RPMI8226 (cell line): ENCODE measurements around the gene ATF4.
A peak's percentile ranks its signal among the peaks of the same experiment; 100 is the strongest.

Experiments
- DNase-seq: peaks from one replicate; pipeline ENCODE4 v3.0.0-alpha.2; 2015

The ATF4 gene, protein sequence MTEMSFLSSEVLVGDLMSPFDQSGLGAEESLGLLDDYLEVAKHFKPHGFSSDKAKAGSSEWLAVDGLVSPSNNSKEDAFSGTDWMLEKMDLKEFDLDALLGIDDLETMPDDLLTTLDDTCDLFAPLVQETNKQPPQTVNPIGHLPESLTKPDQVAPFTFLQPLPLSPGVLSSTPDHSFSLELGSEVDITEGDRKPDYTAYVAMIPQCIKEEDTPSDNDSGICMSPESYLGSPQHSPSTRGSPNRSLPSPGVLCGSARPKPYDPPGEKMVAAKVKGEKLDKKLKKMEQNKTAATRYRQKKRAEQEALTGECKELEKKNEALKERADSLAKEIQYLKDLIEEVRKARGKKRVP

GRCh38 chr22:39520226-39521105 is at the start of gene ATF4:
Gene ATF4, plus strand, starts transcription at chr22:39520562. Its CDS starts 884 bp downstream, at chr22:39521446.
- DNase-seq = peak; percentile 92

GRCh38 chr22:39471381-39472141 is 48.8 kb upstream of the ATF4 start:
- DNase-seq = no peak

DNA sequence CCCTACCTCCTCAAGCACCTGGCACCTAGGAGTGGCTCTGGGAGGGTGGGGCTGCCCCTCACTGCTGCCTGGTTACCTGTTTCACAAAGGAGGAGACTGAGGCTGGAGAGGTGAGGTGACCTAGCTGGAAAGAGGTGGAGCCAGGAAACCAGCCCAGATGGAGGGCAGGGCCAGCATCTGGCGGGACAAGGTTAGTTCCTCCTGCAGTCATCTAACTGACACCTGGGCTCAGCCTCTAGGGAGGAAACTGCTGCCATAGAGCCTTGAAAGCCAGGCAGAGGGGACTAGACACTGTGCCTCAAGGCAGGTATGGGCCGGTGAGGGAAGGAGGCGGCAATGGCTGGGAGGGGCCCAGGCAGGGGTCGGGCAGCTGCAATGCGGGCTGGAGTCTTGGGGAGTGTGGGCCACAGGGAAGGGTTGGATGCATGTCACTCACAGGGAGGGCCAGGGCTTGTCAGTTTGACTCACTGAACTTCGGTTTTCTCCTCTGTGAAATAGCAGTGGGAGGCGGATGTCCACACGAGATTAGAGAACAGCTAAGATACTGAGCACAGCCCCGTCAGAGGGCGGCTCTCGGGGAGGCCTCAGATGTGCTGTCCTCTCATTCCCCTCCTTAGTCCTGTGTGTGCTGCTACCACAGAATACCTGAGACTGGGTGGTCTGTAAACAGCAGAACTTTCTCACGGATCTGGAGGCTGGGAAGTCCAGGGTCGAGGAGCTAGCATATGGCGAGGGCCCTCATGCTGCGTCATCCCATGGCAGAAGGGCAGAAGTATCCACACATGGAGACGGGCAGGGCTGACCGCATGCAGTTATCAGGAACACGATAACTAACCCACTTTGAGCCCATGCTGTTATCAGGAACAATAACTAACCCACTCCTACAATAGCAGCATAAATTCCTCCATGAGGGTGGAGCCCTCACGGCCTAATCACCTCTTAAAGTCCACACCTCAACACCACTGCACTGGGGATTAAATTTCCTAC is 47.5 kb upstream of the ATF4 start:
- DNase-seq = peak; percentile 78

DNA sequence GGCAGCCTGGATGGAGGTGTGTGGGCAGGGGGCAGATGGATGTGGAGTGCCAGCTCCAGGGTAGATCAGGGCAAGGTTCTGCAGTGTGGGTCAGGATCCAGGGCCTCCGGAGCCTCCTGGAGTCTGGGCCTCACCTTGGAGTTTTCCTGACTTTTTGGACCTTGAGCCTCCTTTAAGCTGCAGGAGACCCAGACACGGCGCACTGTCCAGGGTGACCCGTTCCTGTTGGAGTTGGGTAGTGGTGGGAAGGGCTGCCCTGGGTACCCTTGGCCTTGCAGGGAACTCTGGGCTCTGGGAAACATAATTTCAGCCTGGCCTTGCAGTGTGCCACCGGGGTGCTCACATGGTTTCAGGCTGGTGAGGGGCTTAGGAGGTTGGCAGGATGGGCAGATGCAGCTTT is 46.5 kb upstream of the ATF4 start:
- DNase-seq = no peak

GRCh38 chr22:39474351-39475111 is 45.8 kb upstream of the ATF4 start:
- no peak for DNase-seq

- DNase-seq = no peak
Measured at GRCh38 chr22:39475337-39475736, 45.0 kb upstream of the ATF4 start.

- DNase-seq = no peak
Measured at GRCh38 chr22:39475902-39476301, 44.5 kb upstream of the ATF4 start.

DNA sequence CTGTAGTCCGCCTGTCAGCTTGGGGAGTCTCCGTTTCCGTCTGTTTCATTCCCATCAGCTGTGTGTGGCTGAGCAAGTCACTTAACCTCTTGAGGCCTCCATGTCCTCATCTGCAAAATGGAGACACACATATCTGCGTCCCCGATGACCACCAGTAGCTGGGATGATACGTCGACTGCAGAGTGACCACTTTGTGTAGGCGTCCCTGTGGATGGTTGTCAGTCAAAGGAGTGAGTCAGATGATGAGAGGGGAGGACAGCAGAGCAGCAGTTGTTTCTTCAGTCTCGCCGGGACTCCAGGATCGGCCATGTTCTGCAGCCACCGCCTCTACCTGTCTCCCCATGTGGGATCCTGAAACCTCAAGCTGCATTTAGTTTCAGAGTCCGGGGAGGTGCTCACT is 43.7 kb upstream of the ATF4 start:
- DNase-seq = no peak

- no peak for DNase-seq
Measured at GRCh38 chr22:39477542-39477941, 42.8 kb upstream of the ATF4 start.

DNA sequence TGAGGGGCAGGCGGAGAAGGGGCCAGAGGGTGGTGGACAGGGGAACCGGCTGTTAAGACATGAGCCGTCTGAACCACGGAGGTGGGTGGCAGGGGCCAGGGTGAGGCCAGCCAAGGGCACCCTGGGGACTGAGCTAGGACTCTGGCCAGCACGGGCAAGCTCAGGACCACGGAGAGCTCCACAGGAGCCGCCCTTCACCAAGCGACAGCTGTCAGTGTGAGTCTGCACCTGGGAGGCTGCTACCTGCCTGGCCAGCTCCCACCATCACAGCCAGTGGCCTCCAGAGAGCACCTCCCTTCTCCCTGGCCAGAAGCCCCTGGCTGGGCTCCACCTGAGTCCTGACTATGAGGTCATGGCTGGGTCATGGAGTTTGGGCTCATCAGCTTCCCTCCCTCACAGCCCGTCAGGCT is 41.9 kb upstream of the ATF4 start:
- DNase-seq = peak; percentile 63

DNA sequence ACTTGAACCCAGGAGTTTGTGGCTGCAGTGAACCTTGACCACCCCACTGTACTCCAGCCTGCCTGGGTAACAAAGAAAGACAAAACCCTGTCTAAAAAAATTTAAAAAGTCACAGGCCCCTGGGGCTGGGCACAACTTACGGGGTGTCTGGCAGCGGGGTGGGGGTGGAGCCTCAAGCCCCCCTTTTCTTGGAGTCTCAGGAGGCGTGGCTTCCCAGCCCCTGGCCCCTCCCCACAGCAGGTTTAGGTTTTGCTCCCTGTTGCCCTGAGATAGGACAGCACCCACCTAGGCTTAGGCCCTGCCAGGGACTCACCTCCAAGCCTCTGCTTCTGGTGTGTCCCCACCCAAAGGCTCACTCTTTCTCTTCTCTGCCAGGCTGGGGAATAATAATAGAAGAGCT is 41.1 kb upstream of the ATF4 start:
- DNase-seq = no peak

GRCh38 chr22:39480557-39480956 is 39.8 kb upstream of the ATF4 start:
- no peak for DNase-seq

GRCh38 chr22:39481054-39481453 is 39.3 kb upstream of the ATF4 start:
- no peak for DNase-seq

DNA sequence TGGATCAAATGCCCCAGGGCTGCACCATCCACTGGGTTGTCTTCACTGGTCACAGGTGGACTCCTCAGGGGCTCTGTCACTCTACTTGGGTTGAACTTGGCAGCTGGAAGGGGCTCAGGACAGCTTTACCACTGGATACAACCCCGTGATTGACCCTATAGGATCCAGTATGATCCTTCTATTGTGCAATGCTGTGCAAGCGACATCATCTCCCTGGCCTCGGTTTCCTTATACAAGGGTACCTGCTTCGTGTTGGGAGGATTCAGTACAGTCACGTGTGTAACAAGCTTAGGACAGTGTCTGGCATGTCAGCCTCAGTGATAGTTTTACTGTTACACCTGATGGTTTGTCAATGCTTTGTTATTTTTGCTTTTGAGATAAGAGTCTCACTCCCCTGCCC is 38.8 kb upstream of the ATF4 start:
- no peak for DNase-seq

DNA sequence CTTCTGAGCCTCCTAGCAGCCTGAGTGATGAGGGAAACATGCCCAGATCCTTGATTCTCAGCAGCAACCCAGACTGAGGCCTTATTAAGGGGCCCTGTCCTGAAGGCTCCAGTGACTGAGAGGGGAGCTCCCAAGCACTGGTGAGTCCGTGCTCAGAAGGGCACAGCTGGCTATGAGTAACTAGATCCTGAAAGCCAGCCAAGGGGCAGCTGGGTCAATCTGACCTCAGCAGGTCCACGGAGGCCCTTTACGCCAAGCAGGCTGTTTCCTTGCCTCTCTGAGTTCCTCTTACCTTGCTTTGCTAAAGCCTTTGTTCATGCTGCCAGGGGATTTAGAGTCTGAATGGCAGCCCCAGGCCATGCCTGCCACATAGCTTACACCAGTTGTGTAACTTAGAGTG is 37.6 kb upstream of the ATF4 start:
- DNase-seq = peak; percentile 30

GRCh38 chr22:39486951-39487825 is 33.2 kb upstream of the ATF4 start:
- DNase-seq = no peak

GRCh38 chr22:39487826-39488520 is 32.4 kb upstream of the ATF4 start:
- no peak for DNase-seq

GRCh38 chr22:39488563-39489083 is 31.7 kb upstream of the ATF4 start:
- no peak for DNase-seq
